HG03175 (cell line): ENCODE measurements around the gene EDC4.
"Not testable (repeated sequence)": the region's sequence is repeated elsewhere in the genome, so short reads cannot be mapped to it uniquely, and the experiment has no call there.

Experiments
- ATAC-seq: cut with Tn5 transposase; IDR thresholded peaks from one replicate; pipeline ENCODE4 v1.9.1; 2021; ENCODE audit warnings: mild to moderate bottlenecking, moderate library complexity; ENCODE audit not compliant: unreplicated experiment

Gene EDC4

GRCh38 chr16:67848118-67848517, 24.7 kb upstream of the EDC4 start:
- no peak for ATAC-seq

- ATAC-seq: no peak
These were observed 19.2 kb upstream of the EDC4 start for GRCh38 chr16:67853670-67854069.

DNA sequence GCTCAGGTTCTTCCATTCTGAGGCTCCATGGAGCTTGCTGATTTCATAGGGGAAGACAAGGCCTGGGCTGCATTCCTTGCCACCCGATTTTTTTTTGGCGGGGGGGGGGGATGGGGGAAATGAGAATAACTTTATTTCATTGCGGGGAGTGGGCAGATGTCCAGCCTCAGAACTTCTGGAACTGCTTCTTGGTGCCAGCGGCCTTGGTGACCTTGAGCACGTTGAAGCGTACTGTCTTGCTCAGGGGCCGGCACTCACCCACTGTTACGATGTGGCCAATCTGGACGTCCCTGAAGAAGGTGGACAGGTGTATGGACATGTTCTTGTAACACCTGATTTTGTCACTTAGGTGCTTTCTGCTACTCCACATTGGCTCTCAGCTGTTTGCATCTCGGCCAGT, 17.1 kb upstream of the EDC4 start:
- ATAC-seq: no peak

- no peak for ATAC-seq
These were observed 15.8 kb upstream of the EDC4 start for GRCh38 chr16:67856927-67857546.

DNA sequence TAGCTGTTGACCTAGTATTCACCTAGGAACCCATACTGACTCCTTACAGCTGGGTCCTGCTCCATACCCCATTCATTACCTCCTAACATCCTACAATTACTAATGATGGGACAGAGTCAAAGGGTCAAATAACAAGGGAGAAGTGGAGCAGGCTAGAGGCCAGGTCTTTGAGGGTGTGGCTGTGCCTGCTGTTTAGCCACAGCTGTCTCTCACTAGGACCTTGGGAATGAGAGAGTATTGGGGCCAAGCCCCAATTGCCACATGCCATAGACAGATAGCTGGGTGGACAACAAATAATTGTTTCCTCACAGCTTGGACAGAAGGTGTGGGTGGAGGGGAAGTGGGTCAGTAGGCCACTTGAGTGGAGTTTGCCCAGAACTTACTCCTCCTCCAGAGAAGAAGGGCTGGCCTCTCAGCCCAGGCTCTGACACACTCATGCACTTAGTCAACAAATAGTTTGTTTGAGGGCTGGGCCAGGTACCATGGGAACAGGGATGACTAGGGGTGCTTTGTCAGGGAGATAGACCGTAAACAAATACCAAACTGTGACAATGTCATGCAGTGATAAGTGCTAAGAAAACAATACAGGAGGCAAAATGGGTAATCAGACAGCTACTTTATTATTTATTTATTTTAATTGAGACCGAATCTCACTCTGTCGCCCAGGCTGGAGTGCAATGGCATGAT, 15.2 kb upstream of the EDC4 start:
- ATAC-seq: no peak

DNA sequence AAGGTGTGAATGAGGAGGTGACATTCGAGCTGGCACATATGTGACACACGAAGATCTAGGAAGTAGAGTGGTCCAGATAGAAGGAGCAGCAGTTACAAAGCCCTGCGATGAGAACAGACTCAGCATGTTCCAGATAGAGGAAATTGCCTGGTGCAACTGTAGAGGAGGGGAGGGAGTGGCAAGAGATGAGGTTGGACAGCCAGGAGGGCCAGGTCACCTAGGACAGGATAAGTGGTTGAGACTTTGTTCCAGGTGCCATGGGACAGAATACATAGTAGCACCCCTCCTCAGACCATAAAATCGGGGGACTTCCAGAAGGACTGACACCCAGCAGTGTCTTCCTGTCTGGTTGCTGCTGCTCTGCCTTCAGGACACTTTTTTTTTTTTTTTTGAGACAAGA, 14.4 kb upstream of the EDC4 start:
- no peak for ATAC-seq

GRCh38 chr16:67860589-67861398, 12.1 kb upstream of the EDC4 start:
- ATAC-seq: no peak

DNA sequence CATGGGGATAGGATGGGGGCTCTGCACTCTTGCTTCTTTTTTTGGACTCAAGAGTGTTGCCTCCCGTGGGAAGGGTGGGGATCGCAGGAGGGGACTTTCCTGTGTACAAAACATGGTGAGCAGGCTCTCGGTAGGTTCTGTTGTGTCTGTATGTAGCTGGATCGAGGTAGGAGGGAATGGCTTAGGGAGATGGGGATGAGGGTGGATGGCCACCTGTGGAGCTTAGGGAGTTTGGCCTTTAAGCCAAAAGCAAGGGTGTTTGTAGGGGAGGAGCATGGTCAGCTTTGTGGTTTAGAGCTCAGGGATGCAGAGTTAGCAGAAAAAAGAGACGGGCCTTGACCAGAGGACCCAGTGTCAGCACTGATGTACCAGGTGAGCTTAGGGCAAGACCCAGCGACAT, 11.0 kb upstream of the EDC4 start:
- ATAC-seq: no peak

DNA sequence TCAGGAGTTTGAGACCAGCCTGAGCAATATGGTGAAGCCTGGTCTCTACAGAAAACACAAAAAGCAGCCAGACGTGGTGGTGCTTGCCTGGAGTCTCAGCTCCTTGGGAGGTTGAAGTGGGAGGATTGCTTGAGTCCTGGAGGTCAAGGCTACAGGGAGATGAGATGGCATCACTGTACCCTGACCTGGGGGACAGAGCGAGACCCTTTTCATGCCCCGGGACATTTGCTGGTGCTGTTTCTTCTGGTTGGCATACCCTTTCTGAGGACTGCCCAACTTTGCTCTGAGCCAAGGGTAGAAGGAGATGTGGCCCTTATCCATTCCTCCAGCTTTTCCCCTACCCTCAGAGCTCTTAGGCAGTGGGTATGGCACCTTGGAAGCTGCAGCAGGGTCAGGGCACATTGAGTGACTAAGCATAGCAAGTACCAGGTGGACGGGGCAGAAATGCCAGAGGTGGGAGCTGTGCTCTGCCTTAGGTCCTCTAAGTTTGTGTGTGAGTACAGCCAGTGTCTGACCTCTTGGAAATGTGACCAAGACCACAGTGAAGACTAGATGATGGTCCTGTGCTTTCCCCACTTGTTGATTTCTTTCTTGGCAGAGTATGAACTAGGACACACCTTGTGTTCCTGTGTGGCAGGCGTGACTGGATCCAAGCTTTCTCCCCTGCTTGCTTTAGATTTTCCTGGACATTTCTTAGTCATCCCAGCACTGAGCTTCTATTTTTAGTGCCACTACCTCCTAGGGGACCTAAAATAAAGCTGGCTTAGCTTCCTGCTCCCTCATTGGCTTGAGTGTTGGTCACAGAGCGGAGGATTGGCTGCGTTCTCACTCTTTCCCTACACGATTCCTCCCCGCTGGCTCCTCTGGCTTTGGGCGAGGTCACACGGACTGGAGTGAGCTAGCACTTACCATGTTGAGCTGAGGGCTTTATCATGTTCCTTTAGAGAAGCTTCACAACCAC, 9.9 kb upstream of the EDC4 start:
- no peak for ATAC-seq

DNA sequence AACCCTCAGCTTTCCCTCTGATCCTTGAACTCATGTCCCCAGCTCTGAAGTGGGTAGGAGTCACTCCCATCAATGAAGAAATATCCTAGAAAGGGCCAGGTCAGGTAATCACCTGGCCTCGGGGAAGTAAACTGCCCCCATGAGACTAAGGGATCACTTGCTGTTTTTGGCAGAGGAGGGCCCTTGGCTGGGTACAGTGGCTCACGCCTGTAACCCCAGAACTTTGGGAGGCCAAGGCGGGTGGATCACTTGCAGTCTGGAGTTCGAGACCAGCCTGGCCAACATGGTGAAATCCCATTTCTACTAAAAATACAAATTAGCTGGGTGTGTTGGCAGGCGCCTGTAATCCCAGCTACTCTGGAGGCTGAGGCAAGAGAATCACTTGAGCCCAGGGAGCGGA, 8.8 kb upstream of the EDC4 start:
- ATAC-seq: not testable (repeated sequence)

DNA sequence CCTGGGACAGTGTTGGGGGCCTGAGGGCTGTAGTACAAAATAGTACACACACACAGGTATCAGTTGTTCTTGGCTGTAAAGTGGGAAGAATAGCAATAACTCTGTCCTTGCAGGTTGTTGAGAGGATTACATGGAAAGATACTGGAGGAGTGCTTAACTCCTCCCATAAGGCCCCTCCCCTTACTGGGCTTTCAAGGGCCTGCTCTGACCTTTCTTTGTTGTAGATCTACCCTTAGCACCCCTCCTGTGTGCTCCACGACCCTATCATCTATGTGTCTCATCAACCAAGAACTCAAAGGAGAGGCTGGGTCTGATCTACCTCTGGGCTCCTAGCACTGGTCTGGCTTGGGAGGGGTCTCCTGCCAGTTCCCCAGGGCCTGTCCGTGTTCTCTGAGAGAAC, 8.3 kb upstream of the EDC4 start:
- no peak for ATAC-seq

- no peak for ATAC-seq
These were observed 7.5 kb upstream of the EDC4 start for GRCh38 chr16:67865318-67865717.

- no peak for ATAC-seq
These were observed 4.6 kb upstream of the EDC4 start for GRCh38 chr16:67868290-67868689.

DNA sequence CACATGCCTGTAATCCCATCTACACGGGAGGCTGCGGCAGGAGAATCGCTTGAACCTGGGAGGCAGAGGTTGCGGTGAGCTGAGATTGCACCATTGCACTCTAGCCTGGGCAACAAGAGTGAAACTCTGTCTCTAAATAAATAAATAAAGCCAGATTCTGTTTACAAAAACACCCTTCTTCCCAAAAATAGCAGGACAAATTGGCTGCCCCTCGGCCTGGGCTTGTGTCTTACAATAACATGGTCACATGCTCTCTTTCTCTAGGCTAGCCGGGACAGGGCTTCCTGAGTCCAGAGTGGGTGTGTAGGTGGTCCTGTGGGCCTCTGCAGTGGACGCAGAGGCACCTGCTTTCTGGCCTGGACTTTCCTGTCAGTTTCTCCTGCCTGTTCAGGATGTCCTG, 3.2 kb upstream of the EDC4 start:
- no peak for ATAC-seq

DNA sequence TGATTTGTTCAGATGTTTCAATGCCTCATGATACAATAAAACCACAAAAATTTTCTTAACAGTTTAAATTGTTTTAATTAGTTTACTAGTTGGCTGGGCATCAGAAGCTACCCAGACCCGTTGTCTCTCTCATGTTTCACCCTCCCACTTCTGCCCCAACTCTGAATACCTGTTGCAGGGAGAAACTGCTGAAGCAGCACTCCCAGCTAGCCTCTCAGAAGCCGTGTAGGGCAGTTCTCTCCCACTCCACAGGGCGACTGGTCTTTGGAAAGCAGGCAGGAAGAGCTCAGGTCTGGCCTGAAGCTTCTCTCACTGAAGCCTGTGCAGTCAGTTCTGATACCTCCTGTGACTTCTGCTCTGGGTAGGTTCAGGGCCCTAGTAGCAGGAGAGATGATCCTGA, 1.6 kb upstream of the EDC4 start:
- no peak for ATAC-seq

DNA sequence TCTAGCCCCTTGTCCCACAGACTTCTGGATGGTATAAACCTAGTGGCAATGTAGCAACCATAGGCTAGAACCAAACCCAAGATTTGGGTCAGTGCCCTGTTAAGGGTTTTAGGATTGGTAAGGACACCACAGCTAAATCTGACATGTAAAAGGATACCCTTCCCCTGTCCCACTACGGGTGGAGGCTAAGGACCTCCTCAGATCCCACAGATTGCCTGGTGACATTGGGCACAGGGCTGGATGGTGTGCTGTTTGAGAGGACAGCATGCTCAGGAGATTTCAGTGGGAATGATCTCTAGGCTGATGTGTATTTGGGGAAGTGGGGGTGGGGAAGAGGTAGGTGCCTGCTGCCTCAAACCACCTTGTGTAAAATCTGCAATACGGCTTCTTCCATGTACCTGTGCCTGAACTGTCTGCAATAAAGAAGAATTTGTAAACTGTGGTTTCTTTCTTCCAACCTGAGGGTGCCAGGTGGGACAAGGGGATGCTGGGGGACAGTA, 671 bp upstream of the EDC4 start:
- no peak for ATAC-seq

- peak; percentile 8 for ATAC-seq
These were observed 851 bp downstream of the EDC4 start for GRCh38 chr16:67873435-67874370.

GRCh38 chr16:67874372-67874771, 1.5 kb downstream of the EDC4 start:
- no peak for ATAC-seq

- no peak for ATAC-seq
These were observed 4.2 kb downstream of the EDC4 start for GRCh38 chr16:67877064-67877463.

- ATAC-seq: no peak
These were observed 5.4 kb downstream of the EDC4 start for GRCh38 chr16:67878232-67878631.
